AG04449 (cell line): ENCODE results near the gene VWA5B1.

Experiments used
- CTCF ChIA-PET: fragments of 350-600 bp; formaldehyde crosslinking; extraction: SDS; loops from one replicate; lab custom pipeline; 2021; ENCODE audit warnings: antibody characterized with exemption; lab: Yijun Ruan, JAX
- POLR2A ChIA-PET: fragments of 400-600, 350-600 bp; formaldehyde crosslinking; extraction: SDS; loops from one replicate; lab custom pipeline; 2020; ENCODE audit warnings: antibody characterized with exemption, inconsistent platforms; lab: Yijun Ruan, JAX
- DNase-seq: peaks from one replicate; pipeline ENCODE4 v3.0.0-alpha.2; 2010; ENCODE audit warnings: low read depth, low spot score
- H3K4me3 ChIP-seq: 2 replicates; pipeline ENCODE4 v1.5.1; 2011; ENCODE audit warnings: low read depth, mild to moderate bottlenecking, control low read depth, low read length
- CTCF ChIP-seq: IDR thresholded peaks from one replicate; pipeline ENCODE4 v1.5.1; 2011; ENCODE audit warnings: mild to moderate bottlenecking, moderate library complexity, low read length, control low read depth, inconsistent platforms; ENCODE audit not compliant: insufficient read depth; ENCODE audit errors: missing control alignments

VWA5B1 gene

GRCh38 chr1:20322825-20323612 lies 32.3 kb downstream of the VWA5B1 start:
- no peak overlapping the region for H3K4me3 ChIP-seq
- no peak for DNase-seq
- ChIA-PET CTCF (interaction anchor here (1.1 to 1.5 kb wide), 2 partner anchors 13 to 85 kb away, joined by 3 read pairs; no protein-coding TSS in a partner anchor), POLR2A (no interaction called here)
- TF ChIP-seq CTCF, result no peak

- ChIA-PET POLR2A (interaction anchor here (0.6 kb wide), 1 partner anchor 1892 kb away, joined by 5 read pairs; no protein-coding TSS in a partner anchor), CTCF (interaction anchor here (1.0 to 1.5 kb wide), 3 partner anchors 12 to 171 kb away, joined by 3 read pairs; no protein-coding TSS in a partner anchor)
- TF ChIP-seq CTCF, result no peak
- no peak for DNase-seq
- H3K4me3 ChIP-seq, result no peak overlapping the region
Observed at GRCh38 chr1:20323613-20323920, 32.9 kb downstream of the VWA5B1 start.

- no peak overlapping the region for H3K4me3 ChIP-seq
- DNase-seq, result no peak
- no peak for TF ChIP-seq CTCF
- ChIA-PET POLR2A (no interaction called here), CTCF (interaction anchor here (1.0 kb wide), 1 partner anchor 170 kb away, joined by 3 read pairs; no protein-coding TSS in a partner anchor)
Observed at GRCh38 chr1:20324704-20325406, 34.2 kb downstream of the VWA5B1 start.

GRCh38 chr1:20325407-20325843 lies 34.8 kb downstream of the VWA5B1 start:
- POLR2A ChIA-PET, result no interaction called here
- no peak overlapping the region for H3K4me3 ChIP-seq
- no peak for DNase-seq
- no peak for TF ChIP-seq CTCF
- CTCF ChIA-PET, result no interaction called here

- TF ChIP-seq CTCF, result no peak
- CTCF ChIA-PET, result no interaction called here
- H3K4me3 ChIP-seq, result no peak overlapping the region
- POLR2A ChIA-PET, result no interaction called here
- DNase-seq, result no peak
Observed at GRCh38 chr1:20325844-20326420, 35.3 kb downstream of the VWA5B1 start.

DNA sequence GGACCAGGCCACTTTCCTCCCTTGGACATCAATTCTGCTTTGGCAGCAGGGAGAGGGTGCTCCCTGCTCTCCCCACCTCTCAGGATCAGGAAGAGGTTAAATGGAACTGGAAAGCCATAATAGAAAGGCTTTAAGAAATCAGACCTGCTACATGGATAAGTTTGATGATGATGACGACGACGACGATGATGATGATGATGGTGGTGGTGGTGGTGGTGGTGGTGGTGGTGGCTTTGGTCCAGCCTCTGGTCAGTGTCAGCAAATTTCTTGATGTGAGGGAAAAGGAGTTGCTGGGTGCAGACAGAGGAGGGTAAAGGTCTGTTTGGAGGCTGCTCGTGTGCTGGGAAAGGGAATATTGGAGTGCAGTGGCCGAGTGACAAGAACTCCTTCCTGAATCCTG lies 36.8 kb downstream of the VWA5B1 start:
- no peak for TF ChIP-seq CTCF
- ChIA-PET POLR2A (no interaction called here), CTCF (no interaction called here)
- no peak for DNase-seq
- H3K4me3 ChIP-seq, result no peak overlapping the region
